Testis (tissue), 3 donors: ENCODE measurements around the gene PRADC1. TPM values are rescaled to one million over a fixed set of nuclear protein-coding genes. Genes with fewer than 3 reads are reported as not detected.

Source experiments
- DNase-seq: peaks from one replicate; pipeline ENCODE4 v3.0.0-alpha.2; 2019
- H3K27ac ChIP-seq, 2 donors: fragments of 200-600 bp; sonication (generic); one replicate each; pipeline ENCODE4 v1.5.1; 2019
- H3K27me3 ChIP-seq: fragments of 200-600 bp; sonication (generic); one replicate; pipeline ENCODE4 v1.5.1; 2019
- H3K36me3 ChIP-seq: fragments of 200-600 bp; sonication (generic); one replicate; pipeline ENCODE4 v1.5.1; 2017; ENCODE audit warnings: low read depth; ENCODE audit errors: missing control alignments
- H3K4me1 ChIP-seq: fragments of 200-600 bp; sonication (generic); one replicate; pipeline ENCODE4 v1.5.1; 2019
- H3K4me3 ChIP-seq, 2 donors: fragments of 200-600 bp; sonication (generic); one replicate each; pipeline ENCODE4 v1.5.1; 2017 to 2019
- H3K9me3 ChIP-seq: fragments of 200-600 bp; sonication (generic); one replicate; pipeline ENCODE4 v1.5.1; 2017
- POLR2A ChIP-seq: fragments of 450-650 bp; IDR thresholded peaks from one replicate; pipeline ENCODE4 v1.6.1; 2017; ENCODE audit warnings: antibody characterized with exemption, mild to moderate bottlenecking, moderate library complexity
- WGBS, 2 donors: methylation state at CpG; one replicate each; pipeline ENCODE4 v1.1.5; 2018; 5-methylcytosine and 5-hydroxymethylcytosine counted together
- intact Hi-C: fragments of 100-400 bp; cut with DNase I; formaldehyde crosslinking; loops from one replicate; pipeline ENCODE4 v1.15.1; 2023; ENCODE audit warnings: low total_unique reads
- polyA plus RNA-seq: library from polyadenylated mRNA; stranded (reverse); fragments of 350-450 nt; fragmentation: Illumina TruSeq; extraction: RNeasy Lipid Tissue Mini Kit (QIAGEN cat#74804); gene quantifications from one replicate; pipeline ENCODE4 v1.2.3, GENCODE V29; 2014; ENCODE audit warnings: low read depth, low replicate concordance; ENCODE audit not compliant: insufficient read depth
- total RNA-seq, 2 donors: library from RNA; depleted of rRNA; stranded (reverse); fragments of >200 nt; gene quantifications; one replicate each; pipeline ENCODE4 v1.2.3, GENCODE V29; 2016
- TF ChIP-seq, protein P1 (sequence below), 3 experiments: fragments of 450-650 bp in 2 of 3; fragments of 200-600 bp in 1 of 3; sonication (generic) in 1 of 3; IDR thresholded peaks; one replicate each; pipeline ENCODE4 v1.5.1; 2016 to 2019; ENCODE audit warnings: antibody characterized with exemption in 3 of 3, mild to moderate bottlenecking in 2 of 3, moderate library complexity in 1 of 3

PRADC1 gene
- total and polyA plus RNA-seq, 3 donors from 2014 or later = 21.3 to 47.1 (median 29.2) TPM

DNA sequence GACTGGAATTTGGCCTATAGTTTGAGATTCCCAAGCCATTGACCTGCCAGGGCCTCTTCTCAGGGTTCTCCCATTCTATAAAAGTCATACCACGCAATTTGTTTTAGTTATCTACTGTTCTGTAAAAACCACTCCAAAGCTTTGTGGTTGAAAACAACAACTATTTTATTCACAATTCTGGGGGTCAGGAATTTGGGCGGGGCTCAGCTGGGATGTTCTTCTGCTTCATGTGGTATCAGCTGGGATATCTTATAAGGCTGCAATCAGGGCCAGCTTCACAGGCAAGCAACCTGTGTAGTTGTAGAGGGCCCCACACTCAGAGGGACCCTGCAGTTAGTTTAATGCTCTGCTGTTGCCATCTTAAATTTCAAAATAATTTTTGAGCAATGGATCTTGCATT lies 47.1 kb downstream of the PRADC1 start:
- H3K36me3 ChIP-seq = no peaks in the 10 kb centered on the region
- H3K9me3 ChIP-seq = no peaks in the 10 kb centered on the region
- TF ChIP-seq, protein P1, sequence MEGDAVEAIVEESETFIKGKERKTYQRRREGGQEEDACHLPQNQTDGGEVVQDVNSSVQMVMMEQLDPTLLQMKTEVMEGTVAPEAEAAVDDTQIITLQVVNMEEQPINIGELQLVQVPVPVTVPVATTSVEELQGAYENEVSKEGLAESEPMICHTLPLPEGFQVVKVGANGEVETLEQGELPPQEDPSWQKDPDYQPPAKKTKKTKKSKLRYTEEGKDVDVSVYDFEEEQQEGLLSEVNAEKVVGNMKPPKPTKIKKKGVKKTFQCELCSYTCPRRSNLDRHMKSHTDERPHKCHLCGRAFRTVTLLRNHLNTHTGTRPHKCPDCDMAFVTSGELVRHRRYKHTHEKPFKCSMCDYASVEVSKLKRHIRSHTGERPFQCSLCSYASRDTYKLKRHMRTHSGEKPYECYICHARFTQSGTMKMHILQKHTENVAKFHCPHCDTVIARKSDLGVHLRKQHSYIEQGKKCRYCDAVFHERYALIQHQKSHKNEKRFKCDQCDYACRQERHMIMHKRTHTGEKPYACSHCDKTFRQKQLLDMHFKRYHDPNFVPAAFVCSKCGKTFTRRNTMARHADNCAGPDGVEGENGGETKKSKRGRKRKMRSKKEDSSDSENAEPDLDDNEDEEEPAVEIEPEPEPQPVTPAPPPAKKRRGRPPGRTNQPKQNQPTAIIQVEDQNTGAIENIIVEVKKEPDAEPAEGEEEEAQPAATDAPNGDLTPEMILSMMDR (IDR thresholded peaks at IDR 0.05) = no peak
- no peak for TF ChIP-seq POLR2A
- intact Hi-C loops = no loop called here
- no peak overlapping the region for H3K4me3 ChIP-seq
- H3K4me1 ChIP-seq = no peaks in the 10 kb centered on the region
- H3K27ac ChIP-seq = no peak overlapping the region
- no peaks in the 10 kb centered on the region for H3K27me3 ChIP-seq
- 83 to 92% methylated on average over 2 of the region's 2 CpGs for WGBS, 2 donors
- DNase-seq = no peak

Other genes with a start within 250 kb of the PRADC1 start
- gene SFXN5, start 161.5 kb downstream of the PRADC1 start, total RNA-seq = 10 to 100 TPM; 25.4 to 32.2 TPM
- gene SFXN5, start 161.5 kb downstream of the PRADC1 start, polyA plus RNA-seq = 24.0 TPM
- gene RAB11FIP5, start 120.3 kb downstream of the PRADC1 start, total RNA-seq = 100 to 1,000 TPM; 108 to 168 TPM
- gene RAB11FIP5, start 120.3 kb downstream of the PRADC1 start, polyA plus RNA-seq = 332 TPM
- gene NOTO, start 30.7 kb downstream of the PRADC1 start, total RNA-seq = under 1 TPM; 0.37 to 0.63 TPM
- gene NOTO, start 30.7 kb downstream of the PRADC1 start, polyA plus RNA-seq = not detected
- 10 to 100 TPM; 53.0 to 58.2 TPM for gene SMYD5, start 19.0 kb downstream of the PRADC1 start, total RNA-seq
- 36.4 TPM for gene SMYD5, start 19.0 kb downstream of the PRADC1 start, polyA plus RNA-seq
- gene CCT7, start 1.1 kb upstream of the PRADC1 start, total RNA-seq = 100 to 1,000 TPM; 237 to 262 TPM
- 459 TPM for gene CCT7, start 1.1 kb upstream of the PRADC1 start, polyA plus RNA-seq
- 10 to 100 TPM; 11.1 to 12.4 TPM for gene FBXO41, start 51.2 kb upstream of the PRADC1 start, total RNA-seq
- gene FBXO41, start 51.2 kb upstream of the PRADC1 start, polyA plus RNA-seq = 4.9 TPM
- gene EGR4, start 60.3 kb upstream of the PRADC1 start, total RNA-seq = 10 to 100 TPM; 12.5 to 14.9 TPM
- 4.6 TPM for gene EGR4, start 60.3 kb upstream of the PRADC1 start, polyA plus RNA-seq
- 100 to 1,000 TPM; 128 to 201 TPM for gene ALMS1, start 152.6 kb upstream of the PRADC1 start, total RNA-seq
- gene ALMS1, start 152.6 kb upstream of the PRADC1 start, polyA plus RNA-seq = 73.5 TPM